Caco-2 (cell line): ENCODE measurements around the gene CCS. TPM values are rescaled to one million over a fixed set of nuclear protein-coding genes. Genes with fewer than 3 reads are reported as not detected.
A peak's percentile ranks its signal among the peaks of the same experiment; 100 is the strongest.

Source experiments
- BruUV-seq: library from RNA; stranded (reverse); fragments of 400-500 nt; replicated peaks from 2 replicates; lab custom pipeline; 2021; lab: Mats Ljungman, UMichigan
- CTCF ChIA-PET: fragments of 300-600 bp; sonication (Branson Sonifier 250); formaldehyde crosslinking; loops from one replicate; lab custom pipeline; 2022; ENCODE audit warnings: antibody characterized with exemption; lab: Charles Lee
- POLR2A ChIA-PET: fragments of 300-600 bp; sonication (Branson Sonifier 250); formaldehyde crosslinking; loops from one replicate; lab custom pipeline; 2022; ENCODE audit warnings: antibody characterized with exemption; lab: Charles Lee
- DNase-seq, 2 experiments: peaks; one replicate each; pipeline versions ENCODE4 v3.0.0 to v3.0.0-alpha.2; 2020 to 2022
- H3K27me3 ChIP-seq: replicated peaks from 2 replicates; pipeline ENCODE4 v1.6.0; 2011; ENCODE audit warnings: low read length; ENCODE audit not compliant: control insufficient read depth, insufficient read depth
- H3K36me3 ChIP-seq: 2 replicates; pipeline ENCODE4 v1.5.1; 2011; ENCODE audit warnings: low read length; ENCODE audit not compliant: control insufficient read depth, insufficient read depth
- H3K4me1 ChIP-seq: fragments of 250-450 bp; sonication (Bioruptor Pico); 2 replicates; pipeline ENCODE4 v1.5.1; 2020; ENCODE audit warnings: mild to moderate bottlenecking
- H3K4me3 ChIP-seq: 2 replicates; pipeline ENCODE4 v1.5.1; 2011; ENCODE audit warnings: low read depth, mild to moderate bottlenecking, control low read depth, low read length
- H3K9me3 ChIP-seq: fragments of 250-450 bp; sonication (Bioruptor Pico); 2 replicates; pipeline ENCODE4 v1.5.1; 2020; ENCODE audit warnings: mild to moderate bottlenecking, moderate library complexity
- H3K27ac Mint-ChIP-seq: one replicate; pipeline ENCODE4 v1.8.0; 2022; ENCODE audit warnings: mixed read lengths; ENCODE audit not compliant: unreplicated experiment
- H3K27me3 Mint-ChIP-seq: one replicate; pipeline ENCODE4 v1.8.0; 2022; ENCODE audit warnings: mixed read lengths; ENCODE audit not compliant: insufficient read depth, unreplicated experiment
- H3K36me3 Mint-ChIP-seq: one replicate; pipeline ENCODE4 v1.8.0; 2022; ENCODE audit warnings: mild to moderate bottlenecking, mixed read lengths; ENCODE audit not compliant: insufficient read depth, unreplicated experiment
- H3K4me1 Mint-ChIP-seq: one replicate; pipeline ENCODE4 v1.8.0; 2022; ENCODE audit warnings: low read depth, mixed read lengths; ENCODE audit not compliant: unreplicated experiment
- H3K4me3 Mint-ChIP-seq: one replicate; pipeline ENCODE4 v1.8.0; 2022; ENCODE audit warnings: mild to moderate bottlenecking, moderate library complexity, mixed read lengths; ENCODE audit not compliant: unreplicated experiment
- H3K9me3 Mint-ChIP-seq: one replicate; pipeline ENCODE4 v1.8.0; 2022; ENCODE audit warnings: mixed read lengths; ENCODE audit not compliant: unreplicated experiment
- CTCF ChIP-seq, 2 experiments: fragments of 200-600 bp in 1 of 2; IDR thresholded peaks; 1 replicate in 1 of 2; 2 replicates in 1 of 2; pipeline versions ENCODE4 v1.5.1 to v1.8.0; 2011 to 2022; ENCODE audit warnings: antibody characterized with exemption in 1 of 2, control low read depth in 1 of 2, inconsistent platforms in 1 of 2, low read depth in 1 of 2, low read length in 1 of 2, mild to moderate bottlenecking in 1 of 2, moderate library complexity in 1 of 2; ENCODE audit not compliant: insufficient read depth in 1 of 2, severe bottlenecking in 1 of 2, unreplicated experiment in 1 of 2
- intact Hi-C: fragments of 100-400 bp; cut with micrococcal nuclease; formaldehyde crosslinking; loops from one replicate; pipeline ENCODE4 v1.10.0; 2022; ENCODE audit not compliant: unreplicated experiment
- total RNA-seq: library from RNA; stranded (reverse); gene quantifications from 2 replicates; pipeline ENCODE4 v1.2.3, GENCODE V29; 2022

The CCS gene
- total RNA-seq, 1 experiment from 2014 or later, result 52.9 TPM

GRCh38 chr11:66593650-66594049, 665 bp downstream of the CCS start:
- Mint-ChIP-seq H3K36me3 (peaks cover 20% of the 10 kb centered on the region), H3K4me1 (peaks cover 6% of the 10 kb centered on the region), H3K9me3 (no peaks in the 10 kb centered on the region), H3K27ac (peak overlapping the region; percentile 90), H3K4me3 (peak overlapping the region; percentile 79), H3K27me3 (no peaks in the 10 kb centered on the region)
- peak overlapping the region; percentile 68 for H3K4me3 ChIP-seq
- no TSS peak for BruUV-seq
- H3K36me3 ChIP-seq, result no peaks in the 10 kb centered on the region; the same call in 1 of the 2 replicates
- ChIA-PET CTCF (interaction anchor here (0.5 to 0.9 kb wide), 4 partner anchors 37 to 127 kb away, joined by 3 to 7 read pairs (median 4); partner anchors contain the start of gene PELI3), POLR2A (interaction anchor here (0.8 kb wide), 1 partner anchor 114 kb away, joined by 3 read pairs; the partner anchor contains the start of gene DPP3)
- intact Hi-C loops, result loop anchor here (1.0 to 5.0 kb wide), 4 partner anchors 23 to 85 kb away; partner anchors contain the start of genes ACTN3, RBM14, RBM4 and ZDHHC24
- peaks cover 23% of the 10 kb centered on the region for H3K4me1 ChIP-seq
- TF ChIP-seq CTCF (IDR thresholded peaks at IDR 0.05; ENCODE audit: insufficient read depth in 1 of 2, low read depth in 1 of 2, low read length in 1 of 2, severe bottlenecking in 1 of 2, unreplicated experiment in 1 of 2), result no peak
- no peaks in the 10 kb centered on the region for H3K27me3 ChIP-seq
- no peaks in the 10 kb centered on the region; the same call in 1 of the 2 replicates for H3K9me3 ChIP-seq
- DNase-seq, result no peak

GRCh38 chr11:66595245-66595904, 2.4 kb downstream of the CCS start:
- no peak for DNase-seq
- H3K4me1 Mint-ChIP-seq, result peaks cover 6% of the 10 kb centered on the region
- Histone ChIP-seq H3K36me3 (no peaks in the 10 kb centered on the region; the same call in 1 of the 2 replicates), H3K9me3 (no peaks in the 10 kb centered on the region; the same call in 1 of the 2 replicates), H3K4me3 (no peak overlapping the region), H3K4me1 (peaks cover 23% of the 10 kb centered on the region), H3K27me3 (no peaks in the 10 kb centered on the region)
- no peaks in the 10 kb centered on the region for H3K9me3 Mint-ChIP-seq
- intact Hi-C loops, result no loop called here
- CTCF ChIA-PET, result no interaction called here
- BruUV-seq, result no TSS peak
- H3K27ac Mint-ChIP-seq, result no peak overlapping the region
- H3K36me3 Mint-ChIP-seq, result peaks cover 28% of the 10 kb centered on the region
- H3K27me3 Mint-ChIP-seq, result no peaks in the 10 kb centered on the region
- no peak overlapping the region for H3K4me3 Mint-ChIP-seq
- POLR2A ChIA-PET, result interaction anchor here (1.1 kb wide), 1 partner anchor 49 kb away, joined by 4 read pairs; the partner anchor contains the start of gene ZDHHC24
- no peak for TF ChIP-seq CTCF (IDR thresholded peaks at IDR 0.05; ENCODE audit: insufficient read depth in 1 of 2, low read depth in 1 of 2, low read length in 1 of 2, severe bottlenecking in 1 of 2, unreplicated experiment in 1 of 2)

GRCh38 chr11:66598993-66599392, 6.0 kb downstream of the CCS start:
- Mint-ChIP-seq H3K36me3 (peaks cover 24% of the 10 kb centered on the region), H3K4me3 (no peak overlapping the region), H3K9me3 (no peaks in the 10 kb centered on the region), H3K4me1 (no peaks in the 10 kb centered on the region), H3K27ac (no peak overlapping the region), H3K27me3 (no peaks in the 10 kb centered on the region)
- ChIA-PET POLR2A (interaction anchor here (0.5 to 1.0 kb wide), 2 partner anchors 18 to 39 kb away, joined by 3 read pairs; no protein-coding TSS in a partner anchor), CTCF (no interaction called here)
- intact Hi-C loops, result no loop called here
- H3K4me1 ChIP-seq, result no peaks in the 10 kb centered on the region
- no peak overlapping the region for H3K4me3 ChIP-seq
- no TSS peak for BruUV-seq
- H3K9me3 ChIP-seq, result no peaks in the 10 kb centered on the region
- H3K27me3 ChIP-seq, result no peaks in the 10 kb centered on the region
- H3K36me3 ChIP-seq, result peaks cover 1% of the 10 kb centered on the region; the same call in 1 of the 2 replicates
- no peak for DNase-seq
- TF ChIP-seq CTCF (IDR thresholded peaks at IDR 0.05; ENCODE audit: insufficient read depth in 1 of 2, low read depth in 1 of 2, low read length in 1 of 2, severe bottlenecking in 1 of 2, unreplicated experiment in 1 of 2), result no peak
